ENCODE results near the gene DNER.
A peak's percentile ranks its signal among the peaks of the same experiment; 100 is the strongest.

The DNER gene

DNA sequence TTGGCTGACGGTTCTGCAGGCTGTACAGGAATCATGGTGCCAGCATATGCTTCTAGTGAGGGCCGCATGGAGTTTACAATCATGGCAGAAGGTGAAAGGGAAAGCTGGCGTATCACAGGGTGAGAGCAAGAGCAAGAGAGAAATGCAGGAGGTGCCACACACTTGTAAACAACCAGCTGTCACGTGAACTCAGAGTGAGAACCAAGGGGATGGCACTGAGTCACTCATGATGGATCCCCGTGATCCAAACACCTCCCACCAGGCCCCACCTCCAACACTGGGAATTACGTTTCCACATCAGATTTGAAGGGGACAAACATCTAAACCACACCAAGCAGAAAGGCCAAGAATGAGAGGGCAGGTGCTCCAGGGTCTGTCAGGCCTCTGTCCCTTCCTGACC lies 258.3 kb downstream of the DNER start:
- no peaks in the 10 kb centered on the region for H3K36me3 ChIP-seq (ENCODE audit: control insufficient read depth, insufficient read depth, low read length)
- H3K27ac ChIP-seq (ENCODE audit: low read depth, low read length) = no peak overlapping the region
- no peak overlapping the region for H3K4me3 ChIP-seq (ENCODE audit: low read depth, low read length)
- H3K27me3 ChIP-seq (ENCODE audit: control insufficient read depth, insufficient read depth, low read length) = no peaks in the 10 kb centered on the region
- no peaks in the 10 kb centered on the region for H3K9me3 ChIP-seq (ENCODE audit: control insufficient read depth, insufficient read depth, low read length)
- H3K9ac ChIP-seq (ENCODE audit: low read depth, low read length) = no peak overlapping the region
- no peaks in the 10 kb centered on the region for H3K4me1 ChIP-seq (ENCODE audit: control insufficient read depth, insufficient read depth, low read length)

DNA sequence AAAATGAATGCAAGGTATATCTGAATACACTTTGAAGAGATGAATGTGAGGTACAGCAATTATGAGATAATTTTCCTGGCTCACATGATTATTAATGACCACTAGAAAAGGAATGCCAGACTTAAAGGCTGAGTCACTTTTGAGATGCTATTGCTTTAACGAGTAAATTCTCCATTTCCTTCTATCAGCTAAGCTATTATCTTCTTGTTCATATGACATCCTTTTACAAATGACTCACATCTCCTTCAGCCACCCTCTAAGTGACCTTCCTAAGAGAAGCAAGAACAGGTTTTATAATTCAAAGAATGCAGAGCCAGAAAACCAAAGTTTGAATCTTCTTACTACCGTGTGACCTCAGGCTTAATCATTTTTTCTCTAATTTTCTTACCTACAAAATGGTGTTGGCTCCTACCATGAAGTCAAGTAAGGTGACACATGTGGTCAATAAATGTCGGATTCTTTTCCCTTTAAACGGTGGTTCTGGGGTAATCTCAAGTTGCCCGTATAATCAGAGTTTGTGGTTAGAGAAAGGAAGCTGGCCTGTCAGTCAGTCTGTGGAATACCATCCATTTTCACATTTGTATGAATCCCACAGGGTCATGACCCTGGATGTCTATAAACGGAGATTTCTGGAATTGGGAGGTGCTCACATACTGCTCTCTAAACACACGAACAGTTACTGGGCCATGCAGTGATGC lies 259.3 kb downstream of the DNER start:
- H3K36me3 ChIP-seq (ENCODE audit: control insufficient read depth, insufficient read depth, low read length) = no peaks in the 10 kb centered on the region
- H3K4me1 ChIP-seq (ENCODE audit: control insufficient read depth, insufficient read depth, low read length) = no peaks in the 10 kb centered on the region
- H3K4me3 ChIP-seq (ENCODE audit: low read depth, low read length) = no peak overlapping the region
- no peak overlapping the region for H3K9ac ChIP-seq (ENCODE audit: low read depth, low read length)
- H3K27me3 ChIP-seq (ENCODE audit: control insufficient read depth, insufficient read depth, low read length) = no peaks in the 10 kb centered on the region
- H3K9me3 ChIP-seq (ENCODE audit: control insufficient read depth, insufficient read depth, low read length) = no peaks in the 10 kb centered on the region
- no peak overlapping the region for H3K27ac ChIP-seq (ENCODE audit: low read depth, low read length)

DNA sequence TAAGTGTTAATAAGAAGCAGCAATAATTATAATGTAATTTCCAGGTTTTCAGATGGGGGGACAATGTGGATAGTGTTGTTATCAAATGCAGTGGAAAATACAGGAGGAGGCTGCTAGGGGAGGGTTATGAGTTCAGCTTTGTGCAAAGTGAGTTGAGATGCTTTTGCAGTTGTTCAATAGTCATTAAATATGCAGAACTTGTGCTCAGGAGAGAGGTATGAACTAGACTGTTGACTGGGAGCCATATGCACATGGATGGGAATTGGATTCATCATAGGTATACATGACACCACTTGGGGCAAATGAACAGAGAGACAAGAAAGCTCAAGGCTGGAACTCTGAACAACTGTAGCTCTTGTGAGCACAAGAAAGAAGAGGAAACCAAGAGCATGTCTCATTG lies 261.1 kb downstream of the DNER start:
- no peaks in the 10 kb centered on the region for H3K9me3 ChIP-seq (ENCODE audit: control insufficient read depth, insufficient read depth, low read length)
- no peaks in the 10 kb centered on the region for H3K36me3 ChIP-seq (ENCODE audit: control insufficient read depth, insufficient read depth, low read length)
- H3K9ac ChIP-seq (ENCODE audit: low read depth, low read length) = no peak overlapping the region
- no peaks in the 10 kb centered on the region for H3K27me3 ChIP-seq (ENCODE audit: control insufficient read depth, insufficient read depth, low read length)
- H3K4me1 ChIP-seq (ENCODE audit: control insufficient read depth, insufficient read depth, low read length) = no peaks in the 10 kb centered on the region
- H3K27ac ChIP-seq (ENCODE audit: low read depth, low read length) = no peak overlapping the region
- H3K4me3 ChIP-seq (ENCODE audit: low read depth, low read length) = no peak overlapping the region

GRCh38 chr2:229451852-229452251 lies 262.5 kb downstream of the DNER start:
- H3K4me3 ChIP-seq (ENCODE audit: low read depth, low read length) = no peak overlapping the region
- H3K27ac ChIP-seq (ENCODE audit: low read depth, low read length) = no peak overlapping the region
- H3K36me3 ChIP-seq (ENCODE audit: control insufficient read depth, insufficient read depth, low read length) = no peaks in the 10 kb centered on the region
- no peak overlapping the region for H3K9ac ChIP-seq (ENCODE audit: low read depth, low read length)
- H3K27me3 ChIP-seq (ENCODE audit: control insufficient read depth, insufficient read depth, low read length) = no peaks in the 10 kb centered on the region
- no peaks in the 10 kb centered on the region for H3K9me3 ChIP-seq (ENCODE audit: control insufficient read depth, insufficient read depth, low read length)
- no peaks in the 10 kb centered on the region for H3K4me1 ChIP-seq (ENCODE audit: control insufficient read depth, insufficient read depth, low read length)

DNA sequence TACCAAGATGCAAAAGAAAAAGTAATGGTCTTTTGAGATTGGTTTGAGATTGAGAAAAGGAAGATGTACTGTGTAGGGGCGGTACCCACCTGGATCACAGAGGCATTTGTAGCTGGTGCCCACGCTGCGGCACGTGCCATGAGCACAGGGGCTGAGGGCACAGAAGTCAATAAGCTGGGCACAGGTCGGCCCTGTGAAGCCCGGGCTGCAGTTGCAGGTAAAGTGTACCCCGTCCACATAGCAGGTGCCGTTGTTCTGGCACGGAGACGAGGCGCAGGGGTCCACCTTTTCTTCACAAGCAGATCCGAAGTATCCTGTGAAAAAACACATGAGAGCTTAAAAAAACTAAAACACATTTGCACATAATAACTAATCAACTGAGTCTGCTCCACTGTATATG lies 267.1 kb downstream of the DNER start:
- no peaks in the 10 kb centered on the region for H3K36me3 ChIP-seq (ENCODE audit: control insufficient read depth, insufficient read depth, low read length)
- no peaks in the 10 kb centered on the region for H3K9me3 ChIP-seq (ENCODE audit: control insufficient read depth, insufficient read depth, low read length)
- H3K4me3 ChIP-seq (ENCODE audit: low read depth, low read length) = no peak overlapping the region
- no peaks in the 10 kb centered on the region for H3K27me3 ChIP-seq (ENCODE audit: control insufficient read depth, insufficient read depth, low read length)
- H3K27ac ChIP-seq (ENCODE audit: low read depth, low read length) = no peak overlapping the region
- H3K9ac ChIP-seq (ENCODE audit: low read depth, low read length) = no peak overlapping the region
- H3K4me1 ChIP-seq (ENCODE audit: control insufficient read depth, insufficient read depth, low read length) = peaks cover 2% of the 10 kb centered on the region; the same call in 1 of the 2 replicates

DNA sequence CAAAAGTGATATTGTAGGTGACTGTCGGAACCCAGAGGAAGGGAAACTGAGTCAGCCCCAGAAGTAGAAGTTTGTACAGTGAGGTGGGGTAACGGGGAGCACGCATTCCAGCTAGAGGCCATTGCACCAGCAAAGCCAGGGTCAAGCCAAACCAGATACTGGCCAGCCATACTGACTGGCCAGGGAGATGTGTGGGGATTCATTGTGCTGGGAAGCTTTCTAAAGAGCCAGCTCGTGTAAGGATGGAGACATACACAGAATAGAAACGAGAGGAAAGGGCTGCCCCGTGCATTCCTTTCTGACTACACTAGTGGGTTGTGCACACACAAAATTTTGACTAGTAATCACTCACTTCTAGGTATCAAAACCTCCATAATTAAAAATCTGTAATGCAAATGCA lies 268.0 kb downstream of the DNER start:
- no peak overlapping the region for H3K9ac ChIP-seq (ENCODE audit: low read depth, low read length)
- H3K27ac ChIP-seq (ENCODE audit: low read depth, low read length) = no peak overlapping the region
- H3K36me3 ChIP-seq (ENCODE audit: control insufficient read depth, insufficient read depth, low read length) = no peaks in the 10 kb centered on the region
- no peaks in the 10 kb centered on the region for H3K27me3 ChIP-seq (ENCODE audit: control insufficient read depth, insufficient read depth, low read length)
- no peaks in the 10 kb centered on the region for H3K9me3 ChIP-seq (ENCODE audit: control insufficient read depth, insufficient read depth, low read length)
- peaks cover 2% of the 10 kb centered on the region; the same call in 1 of the 2 replicates for H3K4me1 ChIP-seq (ENCODE audit: control insufficient read depth, insufficient read depth, low read length)
- H3K4me3 ChIP-seq (ENCODE audit: low read depth, low read length) = no peak overlapping the region

DNA sequence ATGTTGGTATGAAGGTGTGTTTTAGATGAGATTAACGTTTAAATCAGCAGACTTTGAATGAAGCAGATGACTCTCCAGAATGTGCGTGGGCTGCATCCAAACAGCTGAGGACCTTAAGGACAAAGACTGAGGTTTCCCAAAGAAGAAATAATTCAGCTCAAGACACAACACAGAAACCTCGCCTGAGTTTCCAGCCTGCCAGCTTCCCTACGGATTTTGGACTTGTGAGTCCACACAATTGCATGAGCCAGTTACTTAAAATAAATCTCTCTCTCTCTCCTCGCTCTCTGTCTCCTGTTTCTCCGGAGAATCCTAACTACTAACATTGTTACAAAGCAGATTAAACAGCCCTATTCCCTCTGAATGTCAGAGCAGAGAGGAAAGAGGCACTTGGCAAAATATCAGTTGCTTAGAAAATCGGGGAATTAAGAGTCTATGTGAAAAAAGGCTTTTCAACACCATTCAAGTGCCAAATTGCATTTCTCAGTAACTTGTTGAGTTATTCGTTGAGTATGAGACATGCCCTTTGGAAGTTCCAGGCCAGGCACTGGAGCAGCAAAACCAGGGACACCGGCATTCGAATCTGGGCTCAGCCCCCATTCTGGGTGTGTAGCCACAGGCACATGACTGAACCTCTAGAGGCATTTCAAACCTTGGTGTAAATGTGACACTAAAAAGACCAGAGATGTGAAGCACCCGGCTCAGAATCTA lies 268.7 kb downstream of the DNER start:
- Histone ChIP-seq H3K27ac (ENCODE audit: low read depth, low read length) (peak overlapping the region; percentile 39), H3K4me3 (ENCODE audit: low read depth, low read length) (no peak overlapping the region), H3K36me3 (ENCODE audit: control insufficient read depth, insufficient read depth, low read length) (no peaks in the 10 kb centered on the region), H3K9me3 (ENCODE audit: control insufficient read depth, insufficient read depth, low read length) (no peaks in the 10 kb centered on the region), H3K9ac (ENCODE audit: low read depth, low read length) (no peak overlapping the region), H3K4me1 (ENCODE audit: control insufficient read depth, insufficient read depth, low read length) (peaks cover 2% of the 10 kb centered on the region; the same call in 1 of the 2 replicates), H3K27me3 (ENCODE audit: control insufficient read depth, insufficient read depth, low read length) (no peaks in the 10 kb centered on the region)

DNA sequence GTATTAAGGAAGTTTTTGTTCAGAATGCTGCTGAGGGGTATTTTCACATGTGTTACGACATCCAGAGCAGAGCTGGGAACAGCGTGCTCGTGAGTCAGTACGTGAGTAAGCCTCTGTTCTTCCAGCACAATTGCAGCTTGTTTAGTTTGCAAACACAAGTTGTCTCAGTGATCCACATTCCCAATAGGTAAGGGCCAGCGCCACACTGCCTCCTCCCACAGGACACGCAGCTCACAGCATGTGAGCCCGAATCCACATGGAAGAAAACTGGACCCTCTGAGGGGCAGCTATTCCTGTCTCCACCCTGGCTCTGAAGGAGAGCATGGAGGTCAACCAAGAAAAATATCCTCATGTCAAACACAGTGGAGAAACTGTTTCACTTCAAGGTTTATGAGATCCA lies 269.3 kb downstream of the DNER start:
- peak overlapping the region; percentile 39 for H3K27ac ChIP-seq (ENCODE audit: low read depth, low read length)

DNA sequence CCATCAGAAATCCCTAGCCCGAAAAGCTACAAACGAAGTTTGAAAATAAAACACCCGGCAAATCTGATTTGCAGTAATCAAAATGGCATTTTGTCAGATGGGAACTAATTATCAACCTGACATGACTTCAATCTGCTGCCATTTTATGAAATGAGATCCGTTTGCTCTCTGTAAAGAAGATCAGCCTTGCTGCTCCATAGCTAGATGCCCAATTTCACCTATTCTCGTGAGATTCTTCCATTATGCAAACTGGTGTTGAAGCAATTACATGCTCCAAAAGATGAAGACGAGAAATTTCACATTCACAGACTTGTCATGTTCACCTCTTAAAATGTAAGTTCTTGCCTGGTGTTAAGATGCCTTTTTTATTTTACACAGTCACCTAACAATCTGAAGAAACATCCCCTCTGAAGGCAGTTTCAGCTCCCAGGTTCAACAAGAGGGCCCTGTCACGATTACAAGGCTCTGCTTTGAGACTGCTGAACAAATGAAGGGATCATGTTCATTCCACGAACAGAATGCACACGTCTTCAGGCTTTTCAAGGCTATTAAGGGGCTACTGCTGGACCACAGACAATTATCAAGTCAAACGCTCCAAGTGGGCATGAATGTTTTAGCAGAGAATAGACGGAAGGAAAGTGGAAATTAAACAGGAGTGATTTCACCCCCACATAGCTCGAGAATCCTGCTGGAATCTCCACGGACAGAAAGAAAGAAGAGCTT lies 270.6 kb downstream of the DNER start:
- Histone ChIP-seq H3K4me1 (ENCODE audit: control insufficient read depth, insufficient read depth, low read length) (peaks cover 2% of the 10 kb centered on the region; the same call in 1 of the 2 replicates), H3K27ac (ENCODE audit: low read depth, low read length) (no peak overlapping the region), H3K27me3 (ENCODE audit: control insufficient read depth, insufficient read depth, low read length) (no peaks in the 10 kb centered on the region), H3K4me3 (ENCODE audit: low read depth, low read length) (no peak overlapping the region), H3K36me3 (ENCODE audit: control insufficient read depth, insufficient read depth, low read length) (no peaks in the 10 kb centered on the region), H3K9ac (ENCODE audit: low read depth, low read length) (no peak overlapping the region), H3K9me3 (ENCODE audit: control insufficient read depth, insufficient read depth, low read length) (no peaks in the 10 kb centered on the region)

More for the DNA sequence above, 269.3 kb downstream of the DNER start:
- Histone ChIP-seq H3K4me1 (ENCODE audit: control insufficient read depth, insufficient read depth, low read length) (peaks cover 2% of the 10 kb centered on the region; the same call in 1 of the 2 replicates), H3K4me3 (ENCODE audit: low read depth, low read length) (no peak overlapping the region), H3K27me3 (ENCODE audit: control insufficient read depth, insufficient read depth, low read length) (no peaks in the 10 kb centered on the region), H3K36me3 (ENCODE audit: control insufficient read depth, insufficient read depth, low read length) (no peaks in the 10 kb centered on the region), H3K9ac (ENCODE audit: low read depth, low read length) (no peak overlapping the region), H3K9me3 (ENCODE audit: control insufficient read depth, insufficient read depth, low read length) (no peaks in the 10 kb centered on the region)

DNA sequence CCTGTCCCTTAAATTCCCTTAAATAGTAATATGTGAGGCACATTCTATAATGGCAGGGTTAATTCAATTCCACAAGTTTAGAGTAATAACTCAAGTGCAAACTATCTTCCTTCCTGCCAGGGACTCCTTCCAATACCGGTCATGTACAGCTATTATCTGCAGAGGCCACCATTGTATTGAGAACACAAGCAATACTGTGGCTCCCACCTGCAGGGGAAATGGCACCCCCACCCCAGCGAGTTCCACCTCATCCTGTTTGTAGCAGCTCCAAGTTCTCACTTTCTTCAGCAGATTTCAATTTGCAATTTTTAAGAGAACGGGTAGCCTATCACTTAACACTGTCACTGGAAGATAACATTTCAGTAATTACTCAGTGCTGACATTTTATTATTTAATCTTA lies 271.2 kb downstream of the DNER start:
- no peak overlapping the region for H3K4me3 ChIP-seq (ENCODE audit: low read depth, low read length)
- no peaks in the 10 kb centered on the region for H3K27me3 ChIP-seq (ENCODE audit: control insufficient read depth, insufficient read depth, low read length)
- no peaks in the 10 kb centered on the region for H3K36me3 ChIP-seq (ENCODE audit: control insufficient read depth, insufficient read depth, low read length)
- peaks cover 2% of the 10 kb centered on the region; the same call in 1 of the 2 replicates for H3K4me1 ChIP-seq (ENCODE audit: control insufficient read depth, insufficient read depth, low read length)
- H3K9ac ChIP-seq (ENCODE audit: low read depth, low read length) = no peak overlapping the region
- H3K27ac ChIP-seq (ENCODE audit: low read depth, low read length) = no peak overlapping the region
- no peaks in the 10 kb centered on the region for H3K9me3 ChIP-seq (ENCODE audit: control insufficient read depth, insufficient read depth, low read length)

Data from HUES48 (cell line).